Measurements from ENCODE around the gene EPHB1. TPM values are rescaled to one million over a fixed set of nuclear protein-coding genes. Genes with fewer than 3 reads are reported as not detected.

EPHB1 gene
- total RNA-seq, 1 donor from 2014 or later, result 0.53 TPM

DNA sequence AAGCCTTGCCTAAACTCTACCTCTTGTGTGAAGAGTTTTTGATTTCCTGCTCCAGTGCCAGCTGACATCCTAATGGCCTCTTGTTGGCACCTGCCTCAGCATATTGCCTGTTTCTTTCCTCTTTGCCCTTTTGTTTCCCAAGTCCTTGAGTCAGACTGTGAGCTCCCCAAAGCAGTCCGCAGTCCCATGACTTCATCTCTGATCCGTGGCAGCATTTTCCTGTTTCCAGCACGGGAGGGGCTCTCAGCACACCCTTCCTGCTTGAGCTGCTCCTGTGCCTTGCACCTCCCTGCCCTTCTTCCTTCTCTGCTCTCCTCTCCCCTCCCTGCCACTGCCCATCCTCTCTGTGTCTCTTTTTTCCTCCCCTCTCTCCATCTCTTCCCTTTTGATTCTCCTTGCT lies 179.6 kb downstream of the EPHB1 start:
- Histone ChIP-seq H3K36me3 (no peaks in the 10 kb centered on the region), H3K4me1 (no peaks in the 10 kb centered on the region), H3K9me3 (no peaks in the 10 kb centered on the region), H3K4me3 (no peak overlapping the region), H3K27ac (no peak overlapping the region), H3K27me3 (no peaks in the 10 kb centered on the region)
- DNase-seq (ENCODE audit: low spot score in 2 of 2), result no peak
- intact Hi-C loops (cut with DNase I), result no loop called here
- TF ChIP-seq, protein P1, sequence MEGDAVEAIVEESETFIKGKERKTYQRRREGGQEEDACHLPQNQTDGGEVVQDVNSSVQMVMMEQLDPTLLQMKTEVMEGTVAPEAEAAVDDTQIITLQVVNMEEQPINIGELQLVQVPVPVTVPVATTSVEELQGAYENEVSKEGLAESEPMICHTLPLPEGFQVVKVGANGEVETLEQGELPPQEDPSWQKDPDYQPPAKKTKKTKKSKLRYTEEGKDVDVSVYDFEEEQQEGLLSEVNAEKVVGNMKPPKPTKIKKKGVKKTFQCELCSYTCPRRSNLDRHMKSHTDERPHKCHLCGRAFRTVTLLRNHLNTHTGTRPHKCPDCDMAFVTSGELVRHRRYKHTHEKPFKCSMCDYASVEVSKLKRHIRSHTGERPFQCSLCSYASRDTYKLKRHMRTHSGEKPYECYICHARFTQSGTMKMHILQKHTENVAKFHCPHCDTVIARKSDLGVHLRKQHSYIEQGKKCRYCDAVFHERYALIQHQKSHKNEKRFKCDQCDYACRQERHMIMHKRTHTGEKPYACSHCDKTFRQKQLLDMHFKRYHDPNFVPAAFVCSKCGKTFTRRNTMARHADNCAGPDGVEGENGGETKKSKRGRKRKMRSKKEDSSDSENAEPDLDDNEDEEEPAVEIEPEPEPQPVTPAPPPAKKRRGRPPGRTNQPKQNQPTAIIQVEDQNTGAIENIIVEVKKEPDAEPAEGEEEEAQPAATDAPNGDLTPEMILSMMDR (IDR thresholded peaks at IDR 0.05), result no peak

DNA sequence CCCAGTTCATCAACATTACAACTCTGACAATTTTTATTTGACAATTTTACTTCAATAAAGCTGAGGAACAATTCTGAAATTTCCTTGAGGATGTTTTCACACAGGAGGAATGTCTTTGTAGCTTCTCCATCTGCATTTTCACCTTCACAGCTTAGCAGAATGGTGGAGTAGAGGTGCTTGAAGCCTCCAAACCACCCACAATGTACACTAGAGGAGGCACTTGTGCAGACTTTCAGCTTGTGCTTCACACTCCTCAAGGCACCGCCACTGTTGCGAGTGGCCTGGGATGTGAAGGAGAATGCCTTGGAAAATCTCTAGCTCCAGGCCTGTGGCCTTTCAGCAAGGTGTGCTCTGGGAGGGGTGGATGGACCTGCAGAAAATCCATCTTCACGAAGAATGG lies 181.9 kb downstream of the EPHB1 start:
- H3K27me3 ChIP-seq, result no peaks in the 10 kb centered on the region
- TF ChIP-seq, protein P1 (IDR thresholded peaks at IDR 0.05), result no peak
- no peak overlapping the region for H3K4me3 ChIP-seq
- no peak for DNase-seq (ENCODE audit: low spot score in 2 of 2)
- H3K4me1 ChIP-seq, result no peaks in the 10 kb centered on the region
- H3K36me3 ChIP-seq, result no peaks in the 10 kb centered on the region
- intact Hi-C loops (cut with DNase I), result no loop called here
- no peaks in the 10 kb centered on the region for H3K9me3 ChIP-seq
- no peak overlapping the region for H3K27ac ChIP-seq

DNA sequence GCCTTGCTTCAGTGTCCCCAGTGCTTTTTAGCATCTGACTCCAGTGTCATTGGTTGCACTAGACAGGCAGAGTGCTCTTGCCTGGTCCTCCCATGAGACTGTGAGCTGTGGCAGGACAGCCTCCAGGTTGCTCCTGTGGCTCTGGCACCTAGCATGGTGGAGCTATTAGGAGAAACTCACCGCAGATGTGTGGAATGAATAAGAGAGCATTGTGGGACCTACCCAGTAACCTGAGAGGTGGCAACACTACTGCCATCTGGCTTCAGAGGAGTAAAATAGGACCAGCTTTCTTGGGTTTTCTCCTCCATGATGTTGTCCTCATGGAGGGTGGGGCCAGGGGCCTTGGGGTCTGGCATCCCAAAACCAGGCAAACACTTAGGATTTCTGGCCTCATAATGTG lies 183.6 kb downstream of the EPHB1 start:
- intact Hi-C loops (cut with DNase I), result no loop called here
- Histone ChIP-seq H3K27ac (no peak overlapping the region), H3K4me3 (no peak overlapping the region), H3K27me3 (no peaks in the 10 kb centered on the region), H3K4me1 (no peaks in the 10 kb centered on the region), H3K9me3 (no peaks in the 10 kb centered on the region), H3K36me3 (no peaks in the 10 kb centered on the region)
- no peak for DNase-seq (ENCODE audit: low spot score in 2 of 2)
- TF ChIP-seq, protein P1 (IDR thresholded peaks at IDR 0.05), result no peak

DNA sequence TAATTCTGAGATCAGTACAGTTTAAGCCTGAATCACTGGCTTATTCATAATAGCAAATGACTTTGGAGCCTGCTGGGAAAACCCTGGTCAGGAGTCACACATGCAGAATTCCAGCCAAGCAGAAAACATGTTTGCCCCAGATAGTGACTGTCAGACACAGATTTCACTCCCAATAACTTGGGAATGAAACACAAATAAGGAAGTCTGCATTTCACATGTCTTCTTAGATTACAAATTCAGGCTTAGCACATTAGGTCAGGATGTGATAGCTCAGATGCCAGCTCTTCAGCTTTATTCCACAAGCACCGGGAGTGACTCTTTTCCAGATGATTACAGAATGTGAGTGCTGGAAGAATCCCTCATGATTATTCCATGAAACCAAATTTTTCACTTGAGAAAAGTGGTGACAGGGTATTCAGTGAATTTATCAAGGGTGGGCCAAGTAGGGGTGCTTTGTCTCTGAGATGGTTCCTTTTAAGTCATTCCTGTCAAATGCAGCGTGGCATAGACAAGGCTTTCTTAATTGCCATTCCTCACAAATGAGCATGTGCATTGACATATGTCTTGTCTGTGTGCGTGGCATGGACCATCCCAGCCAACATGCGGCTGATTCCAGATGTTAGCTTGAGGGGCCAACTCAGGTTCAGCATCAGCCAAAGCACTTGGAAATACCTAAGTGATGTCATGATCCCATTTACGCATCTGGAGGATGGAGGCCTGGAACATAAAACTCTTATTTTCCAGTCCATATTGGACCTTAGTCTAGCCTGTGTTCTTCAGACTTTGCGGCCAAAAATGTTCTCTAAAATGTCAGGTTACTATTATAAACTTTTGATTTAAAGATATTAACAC lies 191.0 kb downstream of the EPHB1 start:
- Histone ChIP-seq H3K4me1 (no peaks in the 10 kb centered on the region), H3K27ac (no peak overlapping the region), H3K9me3 (no peaks in the 10 kb centered on the region), H3K36me3 (no peaks in the 10 kb centered on the region), H3K4me3 (no peak overlapping the region), H3K27me3 (no peaks in the 10 kb centered on the region)
- no peak for DNase-seq (ENCODE audit: low spot score in 2 of 2)
- TF ChIP-seq, protein P1 (IDR thresholded peaks at IDR 0.05), result no peak
- intact Hi-C loops (cut with DNase I), result no loop called here

DNA sequence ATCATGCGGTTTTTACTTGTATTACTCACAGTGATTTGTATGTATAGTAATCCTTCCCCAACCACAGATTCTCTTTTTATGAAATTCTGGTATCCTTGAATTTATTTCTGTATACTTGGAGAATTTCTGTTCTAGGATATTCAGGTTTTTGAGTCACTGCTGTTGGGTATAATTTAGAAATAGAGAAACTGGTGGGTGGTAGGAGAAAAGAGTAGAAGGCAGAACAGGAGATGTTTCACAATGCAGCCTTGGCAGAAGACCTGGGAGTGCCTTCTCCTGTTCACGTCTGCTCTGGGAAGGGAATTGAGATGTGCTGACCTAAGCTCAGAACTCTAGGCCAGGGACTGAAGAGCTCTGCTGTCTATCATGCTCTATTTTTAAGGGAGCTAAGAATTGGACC lies 193.6 kb downstream of the EPHB1 start:
- no peak for DNase-seq (ENCODE audit: low spot score in 2 of 2)
- intact Hi-C loops (cut with DNase I), result no loop called here
- Histone ChIP-seq H3K27ac (no peak overlapping the region), H3K36me3 (no peaks in the 10 kb centered on the region), H3K9me3 (no peaks in the 10 kb centered on the region), H3K4me3 (no peak overlapping the region), H3K4me1 (no peaks in the 10 kb centered on the region), H3K27me3 (no peaks in the 10 kb centered on the region)
- TF ChIP-seq, protein P1 (IDR thresholded peaks at IDR 0.05), result no peak

Data from ascending aorta (tissue), 2 donors.